ENCODE data around the gene ODAD4. TPM values are rescaled to one million over a fixed set of nuclear protein-coding genes. Genes with fewer than 3 reads are reported as not detected.
"Not testable (repeated sequence)": the region's sequence is repeated elsewhere in the genome, so short reads cannot be mapped to it uniquely, and the experiment has no call there.

Gene ODAD4
- total RNA-seq, 1 donor from 2014 or later = 1.0 TPM

- H3K9me3 ChIP-seq (ENCODE audit: control insufficient read depth in 3 of 3, low read length in 3 of 3) = no peaks in the 10 kb centered on the region
- H3K4me3 ChIP-seq (ENCODE audit: low read length in 3 of 3) = peak overlapping the region; percentile 77 to 93 (median 87)
- no peaks in the 10 kb centered on the region for H3K27me3 ChIP-seq (ENCODE audit: control insufficient read depth in 3 of 3, insufficient read depth in 3 of 3, low read length in 3 of 3)
- H3K4me1 ChIP-seq (ENCODE audit: control insufficient read depth in 3 of 3, insufficient read depth in 3 of 3, low read length in 3 of 3) = peaks cover 21 to 30% (median 26%) of the 10 kb centered on the region in 3 donors
- H3K9ac ChIP-seq (ENCODE audit: low read depth in 1 of 3, low read length in 3 of 3) = peak overlapping the region; percentile 38 to 90 (median 60)
- H3K27ac ChIP-seq (ENCODE audit: low read depth, low read length) = peak overlapping the region; percentile 60
- no peaks in the 10 kb centered on the region for H3K36me3 ChIP-seq (ENCODE audit: control insufficient read depth in 3 of 3, insufficient read depth in 3 of 3, low read length in 3 of 3)
Observed at GRCh38 chr17:41919165-41919817, 11.1 kb upstream of the ODAD4 start.

DNA sequence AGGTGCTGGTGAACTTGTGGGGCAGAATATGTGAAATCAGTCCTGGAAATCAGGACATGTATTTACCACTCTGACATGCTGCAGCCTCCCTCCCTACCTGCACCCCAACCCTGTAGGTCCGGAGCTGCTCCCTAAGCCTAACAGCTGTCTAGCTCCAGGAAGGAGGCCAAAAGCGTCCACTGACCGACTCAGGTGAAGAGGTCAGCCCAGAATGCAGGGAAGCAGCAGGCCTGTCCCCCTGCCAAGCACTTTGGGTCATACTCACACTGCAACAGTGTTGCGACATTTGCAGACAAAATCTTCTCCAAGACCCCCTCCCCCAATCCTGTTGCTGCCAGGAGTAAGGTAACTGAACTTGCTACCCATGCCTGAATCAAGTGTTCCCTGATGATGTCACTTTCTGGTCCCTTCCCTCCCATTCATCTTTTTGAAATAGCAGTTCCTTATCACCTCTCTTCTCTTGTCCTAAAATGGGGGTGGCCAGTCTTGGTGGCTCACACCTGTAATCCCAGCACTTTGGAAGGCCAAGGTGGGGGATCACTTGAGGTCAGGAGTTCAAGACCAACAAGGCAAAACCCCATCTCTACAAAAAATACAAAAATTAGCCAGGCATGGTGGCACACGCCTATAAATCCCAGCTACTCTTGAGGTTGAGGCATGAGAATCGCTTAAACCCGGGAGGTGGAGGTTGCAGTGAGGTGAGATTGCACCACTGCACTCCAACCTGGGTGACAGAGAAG is 10.4 kb upstream of the ODAD4 start:
- no peaks in the 10 kb centered on the region for H3K36me3 ChIP-seq (ENCODE audit: control insufficient read depth in 3 of 3, insufficient read depth in 3 of 3, low read length in 3 of 3)
- peak overlapping the region in 1 of 3 donors; percentile 93 for H3K4me3 ChIP-seq (ENCODE audit: low read length in 3 of 3)
- H3K4me1 ChIP-seq (ENCODE audit: control insufficient read depth in 3 of 3, insufficient read depth in 3 of 3, low read length in 3 of 3) = peaks cover 19 to 27% (median 23%) of the 10 kb centered on the region in 3 donors
- H3K9ac ChIP-seq (ENCODE audit: low read depth in 1 of 3, low read length in 3 of 3) = peak overlapping the region in 1 of 3 donors; percentile 90
- no peaks in the 10 kb centered on the region for H3K9me3 ChIP-seq (ENCODE audit: control insufficient read depth in 3 of 3, low read length in 3 of 3)
- no peak overlapping the region for H3K27ac ChIP-seq (ENCODE audit: low read depth, low read length)
- H3K27me3 ChIP-seq (ENCODE audit: control insufficient read depth in 3 of 3, insufficient read depth in 3 of 3, low read length in 3 of 3) = no peaks in the 10 kb centered on the region

DNA sequence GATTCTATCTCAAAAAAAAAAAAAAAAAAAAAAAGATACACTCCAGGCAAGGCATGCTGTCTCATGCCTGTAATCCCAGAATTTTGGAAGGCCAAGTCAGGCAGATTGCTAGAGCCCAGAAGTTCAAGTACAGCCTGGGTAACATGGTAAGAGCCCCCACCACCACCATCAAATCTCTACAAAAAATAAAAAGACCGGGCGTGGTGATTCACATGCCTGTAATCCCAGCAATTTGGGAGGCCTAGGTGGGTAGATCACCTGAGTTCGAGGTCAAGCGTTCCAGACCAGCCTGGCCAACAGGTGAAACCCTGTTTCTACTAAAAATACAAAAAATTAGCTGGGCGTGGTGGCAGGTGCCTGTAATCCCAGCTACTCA is 9.8 kb upstream of the ODAD4 start:
- H3K9ac ChIP-seq (ENCODE audit: low read depth in 1 of 3, low read length in 3 of 3) = no peak overlapping the region
- H3K4me1 ChIP-seq (ENCODE audit: control insufficient read depth in 3 of 3, insufficient read depth in 3 of 3, low read length in 3 of 3) = peaks cover 19 to 27% (median 23%) of the 10 kb centered on the region in 3 donors
- H3K27me3 ChIP-seq (ENCODE audit: control insufficient read depth in 3 of 3, insufficient read depth in 3 of 3, low read length in 3 of 3) = no peaks in the 10 kb centered on the region
- H3K4me3 ChIP-seq (ENCODE audit: low read length in 3 of 3) = no peak overlapping the region
- no peaks in the 10 kb centered on the region for H3K36me3 ChIP-seq (ENCODE audit: control insufficient read depth in 3 of 3, insufficient read depth in 3 of 3, low read length in 3 of 3)
- no peaks in the 10 kb centered on the region for H3K9me3 ChIP-seq (ENCODE audit: control insufficient read depth in 3 of 3, low read length in 3 of 3)
- H3K27ac ChIP-seq (ENCODE audit: low read depth, low read length) = no peak overlapping the region

DNA sequence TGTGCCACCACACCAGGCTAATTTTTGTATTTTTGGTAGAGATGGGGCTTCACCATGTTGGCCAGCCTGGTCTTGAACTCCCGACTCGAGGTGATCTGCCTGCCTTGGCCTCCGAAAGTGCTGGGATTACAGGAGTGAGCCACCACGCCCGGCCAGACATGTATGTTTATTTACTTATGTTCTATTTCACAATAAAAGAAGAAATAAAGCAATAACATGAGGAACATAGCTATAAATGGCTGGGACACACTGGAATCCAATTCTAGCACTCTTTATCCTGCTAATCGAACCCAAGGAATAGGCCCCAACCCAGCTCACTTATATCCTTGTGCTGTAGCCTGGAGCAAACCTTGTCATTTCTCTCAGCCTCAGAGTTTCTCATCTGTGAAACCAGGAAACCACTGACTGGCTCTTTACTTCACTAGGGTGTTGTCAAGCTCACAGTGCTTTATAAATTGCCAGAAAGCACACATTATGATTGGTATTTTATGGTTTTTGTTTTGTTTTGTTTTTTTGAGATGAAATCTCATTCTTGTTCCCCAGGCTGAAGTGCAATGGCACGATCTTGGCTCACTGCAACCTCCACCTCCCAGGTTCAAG is 4.3 kb upstream of the ODAD4 start:
- no peaks in the 10 kb centered on the region for H3K27me3 ChIP-seq (ENCODE audit: control insufficient read depth in 3 of 3, insufficient read depth in 3 of 3, low read length in 3 of 3)
- peaks cover 5 to 11% (median 9%) of the 10 kb centered on the region in 3 donors for H3K4me1 ChIP-seq (ENCODE audit: control insufficient read depth in 3 of 3, insufficient read depth in 3 of 3, low read length in 3 of 3)
- H3K27ac ChIP-seq (ENCODE audit: low read depth, low read length) = no peak overlapping the region
- no peaks in the 10 kb centered on the region for H3K36me3 ChIP-seq (ENCODE audit: control insufficient read depth in 3 of 3, insufficient read depth in 3 of 3, low read length in 3 of 3)
- no peaks in the 10 kb centered on the region for H3K9me3 ChIP-seq (ENCODE audit: control insufficient read depth in 3 of 3, low read length in 3 of 3)
- no peak overlapping the region for H3K4me3 ChIP-seq (ENCODE audit: low read length in 3 of 3)
- H3K9ac ChIP-seq (ENCODE audit: low read depth in 1 of 3, low read length in 3 of 3) = no peak overlapping the region

DNA sequence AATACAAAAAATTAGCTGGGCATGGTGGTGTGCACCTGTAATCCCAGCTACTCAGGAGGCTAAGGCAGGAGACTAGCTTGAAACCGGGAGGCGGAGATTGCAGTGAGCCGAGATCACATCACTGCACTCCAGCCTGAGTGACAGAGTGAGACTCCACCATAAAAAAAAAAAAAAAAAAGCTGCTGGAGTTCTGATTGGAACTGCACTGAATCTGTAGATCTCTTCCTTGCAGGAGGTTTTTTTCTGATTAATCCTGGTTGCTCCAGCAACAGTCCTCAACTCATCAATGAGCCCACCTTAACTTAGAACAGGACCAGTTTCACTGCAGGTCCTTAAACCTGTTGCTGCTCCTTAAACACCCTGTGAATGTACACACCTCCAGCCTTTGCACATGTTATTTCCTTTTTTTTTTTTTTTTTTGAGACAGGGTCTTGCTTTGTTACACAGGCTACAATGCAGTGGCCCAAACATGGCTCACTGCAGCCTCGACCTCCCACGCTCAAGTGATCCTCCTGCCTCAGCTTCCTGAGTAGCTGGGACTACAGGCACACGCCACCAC is 1.6 kb upstream of the ODAD4 start:
- H3K9ac ChIP-seq (ENCODE audit: low read depth in 1 of 3, low read length in 3 of 3) = no peak overlapping the region
- peaks cover 5 to 11% (median 10%) of the 10 kb centered on the region in 3 donors for H3K4me1 ChIP-seq (ENCODE audit: control insufficient read depth in 3 of 3, insufficient read depth in 3 of 3, low read length in 3 of 3)
- H3K4me3 ChIP-seq (ENCODE audit: low read length in 3 of 3) = no peak overlapping the region
- H3K36me3 ChIP-seq (ENCODE audit: control insufficient read depth in 3 of 3, insufficient read depth in 3 of 3, low read length in 3 of 3) = no peaks in the 10 kb centered on the region
- H3K27me3 ChIP-seq (ENCODE audit: control insufficient read depth in 3 of 3, insufficient read depth in 3 of 3, low read length in 3 of 3) = no peaks in the 10 kb centered on the region
- H3K9me3 ChIP-seq (ENCODE audit: control insufficient read depth in 3 of 3, low read length in 3 of 3) = no peaks in the 10 kb centered on the region
- no peak overlapping the region for H3K27ac ChIP-seq (ENCODE audit: low read depth, low read length)

DNA sequence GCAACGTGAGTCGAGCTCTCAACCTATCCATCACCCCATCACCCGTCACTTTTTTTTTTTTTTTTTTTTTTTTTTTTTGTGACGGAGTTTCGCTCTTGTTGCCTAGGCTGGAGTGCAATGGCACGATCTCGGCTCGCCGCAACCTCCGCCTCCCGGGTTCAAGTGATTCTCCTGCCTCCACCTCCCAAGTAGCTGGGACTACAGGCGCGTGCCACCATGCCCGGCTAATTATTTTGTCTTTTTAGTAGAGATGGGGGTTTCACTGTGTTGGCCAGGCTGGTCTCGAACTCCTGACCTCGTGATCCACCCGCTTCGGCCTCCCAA is 378 bp downstream of the ODAD4 start:
- peak overlapping the region; percentile 71 to 91 (median 86) for H3K9ac ChIP-seq (ENCODE audit: low read depth in 1 of 3, low read length in 3 of 3)
- H3K4me3 ChIP-seq (ENCODE audit: low read length in 3 of 3) = peak overlapping the region; percentile 84 to 92 (median 91)
- H3K9me3 ChIP-seq (ENCODE audit: control insufficient read depth in 3 of 3, low read length in 3 of 3); H3K36me3 ChIP-seq (ENCODE audit: control insufficient read depth in 3 of 3, insufficient read depth in 3 of 3, low read length in 3 of 3); H3K27me3 ChIP-seq (ENCODE audit: control insufficient read depth in 3 of 3, insufficient read depth in 3 of 3, low read length in 3 of 3): not testable (repeated sequence)
- peak overlapping the region; percentile 76 for H3K27ac ChIP-seq (ENCODE audit: low read depth, low read length)
- peaks cover 5 to 11% (median 10%) of the 10 kb centered on the region in 3 donors for H3K4me1 ChIP-seq (ENCODE audit: control insufficient read depth in 3 of 3, insufficient read depth in 3 of 3, low read length in 3 of 3)

DNA sequence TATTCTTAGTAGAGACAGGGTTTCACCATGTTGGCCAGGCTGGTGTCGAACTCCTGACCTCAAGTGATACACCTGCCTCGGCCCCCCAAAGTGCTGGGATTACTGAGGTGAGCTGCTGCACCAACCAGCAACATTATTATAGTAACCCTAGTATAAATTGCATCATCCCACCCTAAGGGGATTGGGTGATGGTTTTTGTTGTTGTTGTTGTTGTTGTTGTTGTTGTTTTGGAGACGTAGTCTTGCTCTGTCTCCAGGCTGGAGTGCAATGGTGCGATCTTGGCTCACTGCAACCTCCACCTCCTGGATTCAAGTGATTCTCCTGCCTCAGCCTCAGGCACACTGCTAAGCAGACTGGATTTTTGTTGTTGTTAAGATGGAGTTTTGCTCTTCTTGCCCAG is 1.3 kb downstream of the ODAD4 start:
- peaks cover 5 to 11% (median 10%) of the 10 kb centered on the region in 3 donors for H3K4me1 ChIP-seq (ENCODE audit: control insufficient read depth in 3 of 3, insufficient read depth in 3 of 3, low read length in 3 of 3)
- H3K4me3 ChIP-seq (ENCODE audit: low read length in 3 of 3); H3K27ac ChIP-seq (ENCODE audit: low read depth, low read length); H3K27me3 ChIP-seq (ENCODE audit: control insufficient read depth in 3 of 3, insufficient read depth in 3 of 3, low read length in 3 of 3); H3K9me3 ChIP-seq (ENCODE audit: control insufficient read depth in 3 of 3, low read length in 3 of 3); H3K9ac ChIP-seq (ENCODE audit: low read depth in 1 of 3, low read length in 3 of 3); H3K36me3 ChIP-seq (ENCODE audit: control insufficient read depth in 3 of 3, insufficient read depth in 3 of 3, low read length in 3 of 3): not testable (repeated sequence)

GRCh38 chr17:41932816-41933389 is 2.5 kb downstream of the ODAD4 start:
- Histone ChIP-seq H3K36me3 (ENCODE audit: control insufficient read depth in 3 of 3, insufficient read depth in 3 of 3, low read length in 3 of 3) (no peaks in the 10 kb centered on the region), H3K9ac (ENCODE audit: low read depth in 1 of 3, low read length in 3 of 3) (no peak overlapping the region), H3K4me3 (ENCODE audit: low read length in 3 of 3) (no peak overlapping the region), H3K9me3 (ENCODE audit: control insufficient read depth in 3 of 3, low read length in 3 of 3) (no peaks in the 10 kb centered on the region), H3K27ac (ENCODE audit: low read depth, low read length) (no peak overlapping the region), H3K4me1 (ENCODE audit: control insufficient read depth in 3 of 3, insufficient read depth in 3 of 3, low read length in 3 of 3) (peaks cover 13 to 19% (median 18%) of the 10 kb centered on the region in 3 donors), H3K27me3 (ENCODE audit: control insufficient read depth in 3 of 3, insufficient read depth in 3 of 3, low read length in 3 of 3) (no peaks in the 10 kb centered on the region)

GRCh38 chr17:41935641-41936040 is 5.2 kb downstream of the ODAD4 start:
- H3K9me3 ChIP-seq (ENCODE audit: control insufficient read depth in 3 of 3, low read length in 3 of 3) = no peaks in the 10 kb centered on the region
- H3K36me3 ChIP-seq (ENCODE audit: control insufficient read depth in 3 of 3, insufficient read depth in 3 of 3, low read length in 3 of 3) = no peaks in the 10 kb centered on the region
- H3K27ac ChIP-seq (ENCODE audit: low read depth, low read length) = no peak overlapping the region
- H3K9ac ChIP-seq (ENCODE audit: low read depth in 1 of 3, low read length in 3 of 3) = no peak overlapping the region
- H3K4me1 ChIP-seq (ENCODE audit: control insufficient read depth in 3 of 3, insufficient read depth in 3 of 3, low read length in 3 of 3) = peaks cover 29 to 36% (median 34%) of the 10 kb centered on the region in 3 donors
- no peak overlapping the region for H3K4me3 ChIP-seq (ENCODE audit: low read length in 3 of 3)
- H3K27me3 ChIP-seq (ENCODE audit: control insufficient read depth in 3 of 3, insufficient read depth in 3 of 3, low read length in 3 of 3) = no peaks in the 10 kb centered on the region

All from skeletal muscle tissue (tissue), 4 donors.